Activated CD4-positive, alpha-beta T cell treated with anti-CD3 and anti-CD28 coated beads, Interleukin-2, amount 50 U/mL, for 1 hour (primary cell): ENCODE measurements around the gene ZMIZ1.
"Not testable (repeated sequence)": the region's sequence is repeated elsewhere in the genome, so short reads cannot be mapped to it uniquely, and the experiment has no call there.

Experiments used
- DNase-seq: peaks from one replicate; pipeline ENCODE4 v3.0.0-alpha.2; 2020

Gene ZMIZ1

GRCh38 chr10:79030705-79031104 is 38.1 kb upstream of the ZMIZ1 start:
- DNase-seq = no peak

- no peak for DNase-seq
Observed at GRCh38 chr10:79031723-79032122, 37.0 kb upstream of the ZMIZ1 start.

DNA sequence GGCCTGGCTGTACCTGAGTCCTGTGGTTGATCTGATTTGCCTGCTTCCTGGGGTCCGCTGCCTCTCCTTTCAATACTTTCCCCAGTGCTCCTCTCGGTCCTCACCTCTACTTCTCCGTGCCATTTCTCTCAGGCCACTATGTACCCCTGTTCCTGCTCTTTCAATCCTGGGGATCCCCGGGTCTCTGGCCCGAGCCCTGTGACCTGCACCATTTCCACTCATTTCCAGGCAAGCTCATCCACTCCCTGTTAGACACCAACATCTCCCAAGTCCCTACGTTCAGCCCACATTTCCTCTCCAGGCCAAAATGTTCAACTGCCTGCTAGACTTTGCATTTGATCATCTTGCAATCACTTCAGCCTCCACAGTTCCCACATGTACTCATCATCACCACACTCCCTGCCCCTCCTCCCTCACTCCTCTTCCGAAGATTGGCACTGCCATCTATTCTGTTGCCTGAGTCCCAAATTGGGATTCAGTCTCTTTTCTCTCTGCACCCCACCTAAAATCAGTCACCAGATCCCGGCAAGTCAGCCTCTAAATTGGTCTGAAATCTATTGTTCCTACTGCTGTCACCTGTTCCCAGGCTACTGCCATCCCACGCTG is 34.4 kb upstream of the ZMIZ1 start:
- no peak for DNase-seq

DNA sequence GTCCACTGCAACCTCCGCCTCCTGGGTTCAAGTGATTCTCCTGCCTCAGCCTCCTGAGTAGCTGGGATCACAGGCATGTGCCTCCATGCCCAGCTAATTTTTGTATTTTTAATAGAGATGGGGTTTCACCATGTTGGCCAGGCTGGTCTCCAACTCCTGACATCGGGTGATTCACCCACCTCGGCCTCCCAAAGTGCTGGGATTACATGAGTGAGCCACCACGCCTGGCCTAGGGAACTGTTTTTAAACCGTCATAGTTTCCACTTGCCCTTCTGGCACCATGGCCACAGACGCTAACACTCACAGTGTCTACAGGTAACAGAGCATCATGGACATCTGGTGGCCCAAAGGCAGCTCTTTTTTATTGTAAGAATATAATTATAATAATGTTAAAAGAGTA is 32.4 kb upstream of the ZMIZ1 start:
- DNase-seq = not testable (repeated sequence)

DNA sequence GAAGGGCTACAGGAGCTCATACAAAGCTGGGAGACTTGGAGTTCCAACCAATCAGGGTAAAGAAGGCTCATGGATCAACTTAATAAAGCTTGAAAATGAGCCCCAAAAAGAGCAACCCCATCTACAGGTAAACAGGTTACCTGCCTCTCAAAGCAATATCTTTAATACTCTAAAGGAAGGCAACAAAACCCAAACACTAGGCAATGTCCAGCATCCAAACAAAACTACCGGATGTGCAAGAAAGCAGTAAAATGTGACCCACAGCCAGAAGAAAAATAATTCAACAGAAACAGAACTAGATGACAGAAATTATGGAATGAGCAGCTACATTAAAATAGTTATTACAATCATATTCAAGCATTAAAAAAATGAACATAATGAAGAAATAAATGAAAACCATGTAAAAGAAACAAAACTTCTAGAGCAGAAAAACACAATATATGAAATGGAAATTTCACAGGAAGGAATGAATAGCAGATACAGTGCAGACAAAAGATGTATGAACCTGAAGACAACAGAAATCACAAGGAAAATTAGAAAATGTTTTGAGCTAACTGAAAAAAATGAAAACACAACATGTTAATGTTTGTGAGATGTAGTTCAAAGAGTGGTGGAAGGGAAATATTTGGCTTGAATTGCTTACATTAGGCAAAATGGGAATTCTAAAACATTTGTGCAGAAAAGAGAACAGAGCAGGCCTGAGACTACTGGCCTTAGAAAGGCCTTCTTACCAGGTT is 30.5 kb upstream of the ZMIZ1 start:
- DNase-seq = no peak

DNA sequence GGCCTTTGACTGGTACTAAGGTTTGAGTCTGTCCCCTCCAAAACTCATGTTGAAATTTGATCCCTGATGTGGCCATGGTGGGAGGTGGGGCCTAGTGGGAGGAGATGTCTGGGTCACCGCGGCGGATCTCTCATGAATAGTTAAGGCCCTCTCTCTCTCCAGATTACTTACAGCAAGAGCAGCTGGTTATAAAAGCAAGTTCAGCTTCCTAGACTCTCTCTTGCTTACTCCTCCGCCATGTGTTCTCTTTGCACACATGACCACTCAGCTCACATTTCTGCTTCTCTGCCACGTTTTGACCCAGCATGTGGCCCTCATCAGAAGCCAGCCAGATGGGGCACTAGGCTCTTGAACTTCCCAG is 29.9 kb upstream of the ZMIZ1 start:
- no peak for DNase-seq

DNA sequence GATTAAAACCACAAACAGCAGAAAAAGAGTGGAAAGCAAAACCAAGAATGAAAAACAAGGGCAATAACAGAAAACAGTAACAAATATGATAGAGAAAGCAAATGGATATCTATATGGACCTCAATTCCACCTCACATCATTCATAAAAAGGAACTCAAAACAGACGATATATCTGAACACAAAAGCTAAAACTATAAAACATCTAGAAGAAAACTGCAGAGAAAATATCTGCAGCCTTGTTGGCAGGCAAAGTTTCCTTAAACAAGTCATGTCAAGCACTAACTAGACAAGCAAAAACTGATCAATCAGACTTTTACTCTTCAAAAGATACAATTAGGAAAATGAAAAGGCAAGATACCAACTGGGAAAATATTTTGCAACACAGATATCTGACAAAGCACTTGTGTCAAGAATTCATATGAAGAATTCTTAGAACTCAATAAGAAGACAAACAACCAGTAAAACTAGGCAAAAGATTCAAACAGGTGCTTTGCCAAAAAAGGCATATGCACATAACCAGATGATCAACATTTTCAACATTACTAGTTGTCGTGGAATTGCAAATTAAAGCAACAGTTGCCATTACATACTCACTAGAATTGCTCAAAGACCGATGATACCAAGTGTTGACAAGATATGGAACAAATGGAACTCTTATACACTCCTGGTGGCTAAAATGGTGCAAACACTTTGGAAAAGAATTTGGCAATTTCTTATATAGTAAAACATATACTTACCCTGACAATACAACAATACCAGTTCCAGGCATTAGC is 25.9 kb upstream of the ZMIZ1 start:
- DNase-seq = no peak

DNA sequence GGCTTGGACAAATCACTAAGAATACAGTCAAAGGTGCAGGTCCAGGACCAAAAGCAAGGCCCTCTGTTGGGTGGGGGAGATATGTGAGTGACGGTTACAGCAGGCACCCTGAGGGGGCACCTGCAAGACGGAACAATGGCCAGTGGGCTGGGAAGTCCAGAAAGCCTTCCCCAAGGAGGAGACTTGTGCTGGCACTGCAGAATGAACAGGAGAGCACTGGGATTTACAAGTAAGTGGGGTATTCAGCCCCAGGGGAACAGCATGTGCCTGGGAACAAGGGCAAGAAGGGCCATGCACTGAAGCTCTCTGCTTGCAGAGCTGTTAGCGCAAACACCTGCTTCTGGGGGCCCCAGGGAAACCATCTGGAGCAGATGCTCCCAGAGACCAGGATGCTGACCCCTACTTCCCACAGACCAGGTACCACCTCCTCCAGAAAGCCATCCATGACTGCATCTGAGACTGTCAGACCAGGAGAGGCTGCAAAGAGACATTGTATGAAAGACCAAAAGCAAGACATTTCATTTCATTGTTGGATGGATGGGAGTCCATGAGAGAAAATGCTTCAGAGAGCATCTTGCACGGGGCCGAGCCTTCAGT is 24.6 kb upstream of the ZMIZ1 start:
- no peak for DNase-seq

GRCh38 chr10:79044846-79045245 is 23.9 kb upstream of the ZMIZ1 start:
- DNase-seq = no peak

- no peak for DNase-seq
Observed at GRCh38 chr10:79045566-79046175, 23.1 kb upstream of the ZMIZ1 start.

DNA sequence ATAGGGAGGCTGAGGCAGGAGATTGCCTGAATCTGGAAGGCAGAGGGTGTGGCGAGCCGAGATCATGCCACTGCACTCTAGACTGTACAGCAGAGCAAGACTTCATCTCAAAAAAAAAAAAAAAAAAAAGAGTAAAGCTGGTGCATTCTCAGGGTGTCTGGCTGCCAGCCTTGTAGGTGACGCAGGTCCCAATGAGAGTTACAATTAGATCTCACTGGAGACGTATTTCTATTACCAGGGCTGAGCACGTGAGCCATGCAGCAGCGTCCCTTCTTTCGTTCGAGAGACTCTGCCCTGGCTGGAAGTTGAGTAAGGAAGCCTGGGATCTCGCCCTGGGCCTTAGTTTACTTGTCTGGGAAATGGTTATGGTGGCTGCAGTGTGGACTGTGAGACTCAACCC is 22.4 kb upstream of the ZMIZ1 start:
- DNase-seq = no peak

DNA sequence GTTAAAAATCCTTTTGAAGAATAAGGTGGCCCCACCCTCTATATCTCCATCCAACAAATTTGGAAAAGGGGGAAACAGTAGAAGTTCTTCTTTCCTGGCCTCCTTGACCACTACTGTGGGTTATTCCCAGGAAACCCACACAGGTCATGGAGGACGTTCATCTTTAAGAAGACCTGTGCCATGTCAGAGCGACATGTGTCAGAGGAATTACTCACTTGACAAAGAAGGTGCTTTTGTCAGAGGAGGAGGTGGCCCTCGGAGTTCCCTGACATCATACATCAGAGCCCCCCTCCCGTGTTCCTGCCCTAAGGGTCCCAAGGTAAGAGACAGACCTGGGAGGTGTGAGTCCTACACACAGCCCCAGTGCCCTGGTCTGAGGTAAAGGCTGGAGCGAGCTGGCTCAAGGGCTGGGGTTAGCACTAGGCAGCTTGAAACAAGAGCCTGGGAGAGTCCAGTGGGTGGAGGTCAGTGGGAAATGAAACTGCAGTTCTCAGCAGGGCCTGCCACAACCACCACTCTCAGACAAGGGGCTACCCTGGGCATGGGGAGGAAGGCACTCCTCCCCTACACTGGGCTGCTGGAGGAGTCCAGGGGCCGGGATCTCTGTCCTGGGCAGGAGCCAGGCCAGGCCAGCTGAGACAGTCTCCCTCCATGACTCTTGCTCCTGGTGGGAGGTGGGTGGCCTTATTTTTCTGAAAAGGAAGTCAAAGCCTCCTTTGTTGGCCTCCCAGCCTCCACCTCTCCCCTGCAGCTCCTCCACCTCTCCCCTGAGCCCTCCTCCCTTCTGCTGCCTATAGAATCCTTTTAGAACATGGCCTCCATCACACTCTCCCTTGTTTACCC is 21.8 kb upstream of the ZMIZ1 start:
- no peak for DNase-seq

DNA sequence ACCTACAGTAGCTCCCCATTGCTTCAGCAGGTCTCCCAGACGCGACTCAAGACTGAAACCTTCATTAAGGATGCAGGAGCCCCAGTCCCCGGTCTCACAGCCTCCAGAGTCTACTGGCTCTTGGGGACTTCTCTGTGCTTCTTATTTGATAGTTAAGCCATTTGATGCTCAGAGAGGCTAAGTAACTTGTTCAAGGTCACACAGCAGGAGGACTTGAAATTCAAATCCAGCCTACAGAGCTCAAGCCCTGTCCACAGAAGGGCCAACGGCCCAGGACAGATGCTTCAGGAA is 21.2 kb upstream of the ZMIZ1 start:
- no peak for DNase-seq

GRCh38 chr10:79047875-79048638 is 20.7 kb upstream of the ZMIZ1 start:
- DNase-seq = peak; percentile 49

DNA sequence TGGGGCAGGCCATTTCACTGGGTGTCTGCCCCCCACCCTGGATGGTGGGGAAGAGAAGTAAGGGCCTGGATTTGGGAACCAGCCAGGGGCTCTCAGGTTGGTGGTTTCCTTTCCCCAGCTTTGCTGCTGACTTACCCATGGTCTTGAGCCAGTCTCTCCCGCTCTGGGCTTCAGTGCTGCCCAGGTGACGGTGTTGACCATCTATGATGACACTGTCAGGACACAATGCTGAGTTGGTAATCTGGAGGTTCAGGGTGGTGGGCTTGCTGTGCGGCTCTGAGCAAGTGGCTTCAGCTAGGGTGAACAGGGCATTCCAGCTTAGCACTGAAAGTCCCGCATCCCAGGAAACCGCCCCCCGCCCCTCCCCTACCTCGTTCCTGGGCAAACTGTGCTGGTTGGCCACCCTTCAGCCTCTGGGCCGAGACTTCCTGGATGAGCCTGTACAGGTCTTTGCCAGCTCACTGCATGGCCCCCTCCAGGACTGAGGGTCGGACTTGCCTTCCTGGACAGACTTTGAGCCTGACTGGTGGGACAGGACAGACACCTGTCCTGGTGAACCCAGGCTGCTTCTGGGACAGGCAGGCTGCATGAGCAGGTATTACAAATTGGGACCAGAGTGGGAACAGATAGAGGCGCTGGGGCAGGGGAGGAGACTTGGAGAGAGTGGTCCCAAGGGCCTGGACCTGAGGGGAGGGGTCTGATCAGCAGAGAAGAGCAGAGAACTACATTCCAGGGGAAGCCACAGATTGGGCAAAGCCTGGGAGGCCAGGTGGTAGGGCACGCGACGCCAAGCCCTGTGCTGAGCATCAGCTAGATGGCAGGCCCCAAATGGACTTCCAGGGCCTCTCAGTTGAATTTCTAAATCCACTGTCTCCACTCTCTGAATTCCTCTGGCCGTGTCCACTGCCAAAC is 19.9 kb upstream of the ZMIZ1 start:
- no peak for DNase-seq

DNA sequence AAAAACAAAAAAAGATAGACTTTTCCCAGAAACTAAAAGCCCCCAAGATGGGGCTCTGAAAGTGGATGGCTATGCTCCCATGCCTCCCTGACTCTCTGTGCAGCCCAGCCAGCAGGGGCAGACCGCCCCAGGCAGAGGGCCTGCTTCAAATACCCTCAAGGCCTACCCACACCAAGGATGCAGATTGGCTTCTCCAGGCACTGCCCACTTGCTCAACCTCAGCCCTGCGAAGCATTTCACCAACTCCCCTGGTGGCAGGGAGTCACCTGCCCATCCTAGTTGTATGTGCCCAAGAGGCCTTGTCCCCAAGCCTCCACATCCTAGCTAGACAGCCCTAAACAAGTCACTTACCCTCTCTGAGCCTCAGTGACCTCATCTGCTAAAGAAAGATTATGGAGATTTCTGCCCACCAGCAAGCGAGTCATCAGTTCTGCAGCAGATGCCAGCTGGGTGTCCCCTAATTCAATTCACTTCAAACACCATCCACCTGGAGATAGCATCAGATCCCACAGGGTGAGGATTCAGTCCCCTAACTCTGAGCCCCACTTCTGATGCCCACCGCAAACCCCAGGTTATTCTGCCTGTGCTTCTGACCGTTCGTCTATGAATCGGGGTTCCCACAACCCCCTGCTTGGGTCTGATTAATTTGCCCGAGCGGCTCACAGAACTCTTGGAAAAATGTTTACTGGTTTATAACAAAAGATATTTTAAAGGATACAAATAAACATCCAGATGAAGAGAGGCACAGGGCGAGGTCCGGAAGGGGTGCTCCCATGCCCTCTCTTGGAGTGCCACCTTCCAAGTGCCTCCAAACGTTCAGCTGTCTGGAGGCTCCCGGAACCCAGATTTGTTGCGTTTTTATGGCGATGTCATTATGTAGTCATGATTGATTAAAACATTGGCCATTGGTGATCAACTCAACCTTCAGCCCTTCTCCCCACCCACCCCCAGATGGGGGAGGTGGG is 18.6 kb upstream of the ZMIZ1 start:
- DNase-seq = no peak

DNA sequence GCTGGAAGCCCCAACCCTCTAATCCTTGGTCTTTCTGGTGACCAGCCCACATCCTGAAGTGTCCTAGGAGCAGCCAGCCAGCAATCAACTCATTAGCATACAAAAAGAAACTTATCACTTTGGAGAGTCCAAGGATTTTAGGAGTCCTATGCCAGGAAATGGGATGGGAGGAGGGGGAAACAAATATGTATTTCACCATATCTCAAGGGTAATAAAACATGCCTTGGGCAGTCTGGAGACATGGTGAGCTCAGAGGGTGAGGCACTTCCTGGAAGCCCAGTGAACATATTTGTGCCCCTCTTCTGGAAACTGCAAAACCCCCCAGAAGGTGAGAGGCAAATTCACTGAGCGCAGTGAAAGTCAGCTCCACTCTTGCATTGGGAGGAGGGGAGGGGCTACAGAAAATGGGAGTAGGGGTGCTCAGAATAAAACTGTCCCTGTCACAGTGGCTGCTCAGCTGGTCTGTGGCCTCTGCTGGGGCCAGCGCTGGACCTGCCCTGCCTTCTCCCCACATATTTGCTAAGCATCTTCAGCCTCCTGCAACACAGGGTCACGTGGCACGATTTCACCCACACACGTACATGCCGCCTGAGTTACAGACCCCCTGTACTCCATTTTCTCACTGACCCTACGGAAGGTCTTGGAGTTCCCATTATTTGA is 17.7 kb upstream of the ZMIZ1 start:
- no peak for DNase-seq

- no peak for DNase-seq
Observed at GRCh38 chr10:79051766-79052165, 17.0 kb upstream of the ZMIZ1 start.
